Right atrium auricular region (tissue), 2 donors: Measurements from ENCODE around the gene EDIL3. TPM values are rescaled to one million over a fixed set of nuclear protein-coding genes. Genes with fewer than 3 reads are reported as not detected.

Source experiments
- DNase-seq: peaks from one replicate; pipeline ENCODE4 v3.0.0-alpha.2; 2019; ENCODE audit warnings: low spot score
- H3K27ac ChIP-seq, 2 donors: fragments of 200-600 bp; sonication (generic); 1 replicate in 1 of 2; 2 replicates in 1 of 2; pipeline ENCODE4 v1.5.1; 2016 to 2019
- H3K27me3 ChIP-seq, 2 donors: fragments of 200-600 bp; sonication (generic); one replicate each; pipeline versions ENCODE4 v1.5.1 to v1.6.0; 2017 to 2019
- H3K36me3 ChIP-seq: fragments of 200-600 bp; sonication (generic); one replicate; pipeline ENCODE4 v1.5.1; 2016
- H3K4me1 ChIP-seq, 2 donors: fragments of 200-600 bp; sonication (generic); one replicate each; pipeline versions ENCODE4 v1.5.1 to v1.6.0; 2017 to 2019
- H3K4me3 ChIP-seq, 2 donors: fragments of 200-600 bp; sonication (generic); 1 replicate in 1 of 2; 2 replicates in 1 of 2; pipeline ENCODE4 v1.5.1; 2017 to 2019; ENCODE audit warnings: mild to moderate bottlenecking in 1 of 2, moderate library complexity in 1 of 2
- H3K9me3 ChIP-seq, 2 donors: fragments of 200-600 bp; sonication (generic); one replicate each; pipeline ENCODE4 v1.5.1; 2019
- total RNA-seq, 2 donors: library from RNA; depleted of rRNA; stranded (reverse); fragments of >200 nt; gene quantifications; one replicate each; pipeline ENCODE4 v1.1.0, GENCODE V29; 2016
- TF ChIP-seq, protein P1 (sequence below), 2 donors: fragments of 200-600 bp; sonication (generic); IDR thresholded peaks; one replicate each; pipeline ENCODE4 v1.5.1; 2019; ENCODE audit warnings: antibody characterized with exemption in 2 of 2

EDIL3 gene
- total RNA-seq, 2 donors from 2014 or later = 9.0 to 10.8 TPM

DNA sequence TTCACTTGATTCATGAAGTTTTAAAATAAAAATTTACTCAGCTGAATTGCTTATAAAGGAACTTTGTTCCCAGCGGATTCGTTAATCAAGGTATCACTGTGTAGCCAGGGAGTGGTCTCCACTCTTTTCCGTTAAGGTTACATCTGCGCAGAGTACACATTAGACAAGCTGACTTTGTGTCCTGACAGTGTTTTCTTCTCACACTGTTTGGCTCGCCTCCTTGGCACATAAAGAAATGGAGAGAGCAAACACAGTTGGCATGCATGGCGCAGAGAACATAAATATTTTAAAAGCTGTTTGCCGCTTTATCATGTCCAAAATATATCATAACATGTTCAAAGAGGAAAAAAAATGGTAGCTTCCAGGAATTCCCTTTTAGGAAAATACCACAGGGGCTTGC is 153.2 kb downstream of the EDIL3 start:
- DNase-seq = no peak
- no peak overlapping the region for H3K4me3 ChIP-seq
- no peaks in the 10 kb centered on the region for H3K27me3 ChIP-seq
- H3K36me3 ChIP-seq = no peaks in the 10 kb centered on the region
- H3K27ac ChIP-seq = no peak overlapping the region
- no peaks in the 10 kb centered on the region for H3K4me1 ChIP-seq
- TF ChIP-seq, protein P1, sequence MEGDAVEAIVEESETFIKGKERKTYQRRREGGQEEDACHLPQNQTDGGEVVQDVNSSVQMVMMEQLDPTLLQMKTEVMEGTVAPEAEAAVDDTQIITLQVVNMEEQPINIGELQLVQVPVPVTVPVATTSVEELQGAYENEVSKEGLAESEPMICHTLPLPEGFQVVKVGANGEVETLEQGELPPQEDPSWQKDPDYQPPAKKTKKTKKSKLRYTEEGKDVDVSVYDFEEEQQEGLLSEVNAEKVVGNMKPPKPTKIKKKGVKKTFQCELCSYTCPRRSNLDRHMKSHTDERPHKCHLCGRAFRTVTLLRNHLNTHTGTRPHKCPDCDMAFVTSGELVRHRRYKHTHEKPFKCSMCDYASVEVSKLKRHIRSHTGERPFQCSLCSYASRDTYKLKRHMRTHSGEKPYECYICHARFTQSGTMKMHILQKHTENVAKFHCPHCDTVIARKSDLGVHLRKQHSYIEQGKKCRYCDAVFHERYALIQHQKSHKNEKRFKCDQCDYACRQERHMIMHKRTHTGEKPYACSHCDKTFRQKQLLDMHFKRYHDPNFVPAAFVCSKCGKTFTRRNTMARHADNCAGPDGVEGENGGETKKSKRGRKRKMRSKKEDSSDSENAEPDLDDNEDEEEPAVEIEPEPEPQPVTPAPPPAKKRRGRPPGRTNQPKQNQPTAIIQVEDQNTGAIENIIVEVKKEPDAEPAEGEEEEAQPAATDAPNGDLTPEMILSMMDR (IDR thresholded peaks at IDR 0.05) = no peak
- no peaks in the 10 kb centered on the region for H3K9me3 ChIP-seq

DNA sequence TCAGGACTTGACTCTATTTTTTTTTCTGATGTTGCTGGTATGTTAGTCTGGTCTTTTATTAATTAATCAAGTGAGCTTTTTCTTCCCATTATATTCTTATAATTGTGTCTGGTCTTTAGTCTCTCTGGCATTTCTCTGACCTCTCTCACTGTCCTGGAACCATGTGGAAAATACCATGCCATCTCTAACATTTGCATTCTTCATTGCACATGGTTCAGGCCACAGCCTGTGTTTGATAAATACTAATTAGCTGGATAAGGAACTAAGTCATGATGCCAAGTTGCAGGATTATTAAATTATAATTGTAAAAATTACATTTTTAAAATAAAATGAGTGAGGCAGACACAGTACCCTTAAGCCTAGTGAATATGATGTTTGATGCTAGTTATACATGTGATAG is 155.6 kb downstream of the EDIL3 start:
- no peak overlapping the region for H3K4me3 ChIP-seq
- H3K27ac ChIP-seq = no peak overlapping the region
- no peaks in the 10 kb centered on the region for H3K27me3 ChIP-seq
- H3K36me3 ChIP-seq = no peaks in the 10 kb centered on the region
- TF ChIP-seq, protein P1 (IDR thresholded peaks at IDR 0.05) = no peak
- no peak for DNase-seq
- no peaks in the 10 kb centered on the region for H3K9me3 ChIP-seq
- H3K4me1 ChIP-seq = no peaks in the 10 kb centered on the region

DNA sequence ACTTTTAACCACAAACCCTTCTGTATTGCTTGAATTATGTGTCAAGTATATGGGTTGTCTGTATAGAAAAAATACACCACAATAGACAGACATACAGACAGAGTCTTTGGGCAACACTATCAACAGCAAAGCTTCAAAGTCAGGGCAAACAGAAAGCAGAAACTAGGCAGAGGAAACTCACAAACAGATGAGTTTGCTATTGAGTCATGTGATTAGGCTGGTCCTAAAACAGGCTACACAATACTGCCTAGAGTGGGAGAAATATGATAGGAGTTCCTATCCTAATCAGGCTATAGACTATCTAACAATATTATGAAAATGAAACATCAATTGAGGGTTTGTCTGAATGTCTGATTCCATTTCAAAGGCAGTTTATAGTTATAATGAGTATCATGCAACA is 156.4 kb downstream of the EDIL3 start:
- Histone ChIP-seq H3K27ac (no peak overlapping the region), H3K4me3 (no peak overlapping the region), H3K27me3 (no peaks in the 10 kb centered on the region), H3K4me1 (no peaks in the 10 kb centered on the region), H3K36me3 (no peaks in the 10 kb centered on the region), H3K9me3 (no peaks in the 10 kb centered on the region)
- TF ChIP-seq, protein P1 (IDR thresholded peaks at IDR 0.05) = no peak
- no peak for DNase-seq

DNA sequence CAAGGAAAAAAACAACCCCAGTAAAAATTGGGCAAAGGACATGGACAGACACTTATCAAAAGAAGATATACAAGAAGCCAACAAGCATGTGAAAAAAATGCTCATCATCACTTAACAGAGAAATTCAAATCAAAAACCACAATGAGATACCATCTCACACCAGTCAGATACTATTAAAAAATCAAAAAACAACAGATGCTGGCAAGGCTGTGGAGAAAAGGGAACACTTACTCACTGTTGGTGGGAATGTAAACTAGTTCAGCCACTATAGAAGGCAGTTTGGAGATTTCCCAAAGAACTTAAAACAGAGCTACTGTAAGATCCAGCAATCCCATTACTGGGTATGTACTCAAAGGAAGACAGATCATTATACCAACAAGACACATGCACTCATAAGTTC is 157.4 kb downstream of the EDIL3 start:
- DNase-seq = no peak
- Histone ChIP-seq H3K4me1 (no peaks in the 10 kb centered on the region), H3K27me3 (no peaks in the 10 kb centered on the region), H3K4me3 (no peak overlapping the region), H3K36me3 (no peaks in the 10 kb centered on the region), H3K27ac (no peak overlapping the region), H3K9me3 (no peaks in the 10 kb centered on the region)
- TF ChIP-seq, protein P1 (IDR thresholded peaks at IDR 0.05) = no peak

DNA sequence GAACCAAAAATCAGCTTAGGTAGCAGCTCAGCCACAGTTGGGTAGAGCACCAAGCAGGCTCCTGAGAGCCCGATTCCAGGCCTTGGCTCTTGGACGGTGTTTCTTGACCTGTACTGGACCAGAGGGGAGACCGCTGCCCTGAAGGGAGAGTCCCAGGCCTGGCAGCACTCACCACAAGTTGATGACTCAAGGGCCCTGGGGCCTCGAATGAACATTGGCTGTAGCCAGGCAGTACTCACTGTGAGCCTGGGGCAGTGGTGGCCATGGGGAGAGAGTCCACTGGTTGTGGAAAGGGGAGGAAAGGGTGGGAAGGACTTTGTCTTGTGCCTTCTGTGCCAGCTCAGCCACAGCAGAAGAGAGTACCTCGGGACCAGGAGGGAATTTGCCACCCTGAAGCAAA is 166.1 kb downstream of the EDIL3 start:
- Histone ChIP-seq H3K27me3 (no peaks in the 10 kb centered on the region), H3K9me3 (no peaks in the 10 kb centered on the region), H3K27ac (no peak overlapping the region), H3K4me3 (no peak overlapping the region), H3K4me1 (no peaks in the 10 kb centered on the region), H3K36me3 (no peaks in the 10 kb centered on the region)
- no peak for DNase-seq
- TF ChIP-seq, protein P1 (IDR thresholded peaks at IDR 0.05) = no peak

DNA sequence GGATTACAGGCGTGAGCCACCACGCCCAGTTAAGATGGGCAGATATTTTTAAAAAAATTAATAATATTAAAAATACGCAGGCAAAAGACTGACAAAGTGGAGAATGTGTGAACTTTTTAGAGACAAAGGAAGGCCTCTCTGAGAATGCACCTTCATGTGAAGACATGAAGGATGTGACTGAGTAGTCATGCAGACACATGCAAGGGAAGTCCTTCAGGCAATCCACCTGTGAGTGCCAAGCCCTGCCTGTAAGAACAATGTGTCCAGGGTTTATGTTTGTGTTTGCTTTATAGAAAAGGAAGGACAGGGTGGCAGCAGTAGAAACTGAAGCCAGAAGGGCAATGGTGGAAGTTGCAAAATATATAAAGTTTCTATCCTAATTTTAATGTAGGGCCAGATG is 169.2 kb downstream of the EDIL3 start:
- TF ChIP-seq, protein P1 (IDR thresholded peaks at IDR 0.05) = no peak
- no peaks in the 10 kb centered on the region for H3K27me3 ChIP-seq
- no peak overlapping the region for H3K27ac ChIP-seq
- DNase-seq = no peak
- H3K36me3 ChIP-seq = no peaks in the 10 kb centered on the region
- H3K4me1 ChIP-seq = no peaks in the 10 kb centered on the region
- H3K4me3 ChIP-seq = no peak overlapping the region
- no peaks in the 10 kb centered on the region for H3K9me3 ChIP-seq
